H9 (cell line): ENCODE measurements around the gene EID1. TPM values are rescaled to one million over a fixed set of nuclear protein-coding genes. Genes with fewer than 3 reads are reported as not detected.

Experiments
- DNase-seq: peaks from one replicate; pipeline ENCODE4 v3.0.0-alpha.2; 2017
- H2AFZ ChIP-seq: one replicate; pipeline ENCODE4 v1.6.1; 2013; ENCODE audit warnings: mild to moderate bottlenecking, low read length, control low read depth, moderate library complexity
- H2AK5ac ChIP-seq: 2 replicates; pipeline ENCODE4 v1.6.1; 2013; ENCODE audit warnings: low read length, control low read depth, mixed read lengths; ENCODE audit not compliant: insufficient read length
- H2BK120ac ChIP-seq: one replicate; pipeline ENCODE4 v1.6.1; 2013; ENCODE audit warnings: low read depth, mild to moderate bottlenecking, low read length, control low read depth, inconsistent platforms; ENCODE audit not compliant: poor library complexity, severe bottlenecking
- H2BK12ac ChIP-seq: 2 replicates; pipeline ENCODE4 v1.6.1; 2013; ENCODE audit warnings: low read length, control low read depth, mixed read lengths, low read depth; ENCODE audit not compliant: insufficient read length
- H2BK15ac ChIP-seq: 2 replicates; pipeline ENCODE4 v1.6.1; 2013; ENCODE audit warnings: low read depth, low read length, control low read depth
- H2BK20ac ChIP-seq: one replicate; pipeline ENCODE4 v1.6.1; 2013; ENCODE audit warnings: low read depth, mild to moderate bottlenecking, low read length, control low read depth, inconsistent platforms; ENCODE audit not compliant: poor library complexity, severe bottlenecking
- H2BK5ac ChIP-seq: 2 replicates; pipeline ENCODE4 v1.6.1; 2013; ENCODE audit warnings: low read length, control low read depth, mixed read lengths; ENCODE audit not compliant: insufficient read length
- H3K14ac ChIP-seq: 2 replicates; pipeline ENCODE4 v1.6.1; 2013; ENCODE audit warnings: low read length, control low read depth; ENCODE audit not compliant: insufficient read depth
- H3K18ac ChIP-seq: 2 replicates; pipeline ENCODE4 v1.6.1; 2013; ENCODE audit warnings: low read depth, mild to moderate bottlenecking, mixed read lengths, low read length, control low read depth; ENCODE audit not compliant: insufficient read length
- H3K23ac ChIP-seq: 2 replicates; pipeline ENCODE4 v1.6.1; 2013; ENCODE audit warnings: low read length, control low read depth, mixed read lengths, low read depth; ENCODE audit not compliant: insufficient read length
- H3K23me2 ChIP-seq: 2 replicates; pipeline ENCODE4 v1.6.1; 2013; ENCODE audit warnings: low read depth, mild to moderate bottlenecking, mixed read lengths, low read length, control low read depth; ENCODE audit not compliant: insufficient read length, poor library complexity, severe bottlenecking
- H3K27ac ChIP-seq: 2 replicates; pipeline ENCODE4 v1.5.1; 2013; ENCODE audit warnings: low read length, control low read depth, mixed read lengths, low read depth; ENCODE audit not compliant: insufficient read length
- H3K27me3 ChIP-seq: 2 replicates; pipeline ENCODE4 v1.6.1; 2013; ENCODE audit warnings: low read length, control low read depth, inconsistent platforms; ENCODE audit not compliant: insufficient read depth
- H3K4ac ChIP-seq: 2 replicates; pipeline ENCODE4 v1.6.1; 2013; ENCODE audit warnings: low read depth, mild to moderate bottlenecking, control low read depth, inconsistent platforms, low read length, moderate library complexity
- H3K4me1 ChIP-seq: 2 replicates; pipeline ENCODE4 v1.6.1; 2013; ENCODE audit warnings: low read length, control low read depth, inconsistent platforms; ENCODE audit not compliant: insufficient read depth
- H3K4me2 ChIP-seq: 2 replicates; pipeline ENCODE4 v1.6.1; 2013; ENCODE audit warnings: low read length, control low read depth, mixed read lengths; ENCODE audit not compliant: insufficient read length, insufficient read depth
- H3K56ac ChIP-seq: 2 replicates; pipeline ENCODE4 v1.6.1; 2013; ENCODE audit warnings: low read depth, mild to moderate bottlenecking, mixed read lengths, low read length, control low read depth; ENCODE audit not compliant: insufficient read length
- H3K79me1 ChIP-seq: 2 replicates; pipeline ENCODE4 v1.6.1; 2013; ENCODE audit warnings: low read depth, mild to moderate bottlenecking, moderate library complexity, low read length, control low read depth, inconsistent platforms; ENCODE audit not compliant: insufficient read depth, poor library complexity, severe bottlenecking
- H3K79me2 ChIP-seq: 2 replicates; pipeline ENCODE4 v1.6.1; 2013; ENCODE audit warnings: low read length, control low read depth, inconsistent platforms; ENCODE audit not compliant: insufficient read depth
- H3K9ac ChIP-seq: 2 replicates; pipeline ENCODE4 v1.6.1; 2013; ENCODE audit warnings: low read length, control low read depth, mixed read lengths; ENCODE audit not compliant: insufficient read length; ENCODE audit errors: extremely low read depth
- H3K9me3 ChIP-seq: one replicate; pipeline ENCODE4 v1.6.1; 2013; ENCODE audit warnings: low read depth, low read length, inconsistent platforms; ENCODE audit not compliant: control insufficient read depth
- H3T11ph ChIP-seq: one replicate; pipeline ENCODE4 v1.6.1; 2013; ENCODE audit warnings: mild to moderate bottlenecking, low read length, control low read depth, inconsistent platforms
- H4K20me1 ChIP-seq: one replicate; pipeline ENCODE4 v1.6.1; 2013; ENCODE audit not compliant: control insufficient read depth, insufficient read length, insufficient read depth
- H4K5ac ChIP-seq: 2 replicates; pipeline ENCODE4 v1.6.1; 2013; ENCODE audit warnings: low read depth, mild to moderate bottlenecking, mixed read lengths, low read length, control low read depth; ENCODE audit not compliant: insufficient read length
- H4K8ac ChIP-seq: replicated peaks from 2 replicates; pipeline ENCODE4 v1.6.1; 2013; ENCODE audit warnings: low read length, control low read depth, mixed read lengths, low read depth; ENCODE audit not compliant: insufficient read length
- H4K91ac ChIP-seq: 2 replicates; pipeline ENCODE4 v1.6.1; 2013; ENCODE audit warnings: low read depth, mild to moderate bottlenecking, moderate library complexity, mixed read lengths, low read length, control low read depth; ENCODE audit not compliant: insufficient read length
- H3K27ac Mint-ChIP-seq, 3 experiments: 2 replicates in 2 of 3; 3 replicates in 1 of 3; pipeline ENCODE4 v1.8.0; 2020 to 2021; ENCODE audit warnings: mixed read lengths in 3 of 3, mild to moderate bottlenecking in 1 of 3, moderate library complexity in 1 of 3
- H3K27me3 Mint-ChIP-seq: 2 replicates; pipeline ENCODE4 v1.8.0; 2021; ENCODE audit warnings: low read depth, mild to moderate bottlenecking, moderate library complexity, mixed read lengths
- H3K36me3 Mint-ChIP-seq, 3 experiments: 2 replicates in 2 of 3; 3 replicates in 1 of 3; pipeline ENCODE4 v1.8.0; 2020 to 2021; ENCODE audit warnings: low read depth in 3 of 3, mixed read lengths in 3 of 3; ENCODE audit not compliant: insufficient read depth in 1 of 3
- H3K4me1 Mint-ChIP-seq, 2 experiments: 2 replicates each; pipeline ENCODE4 v1.8.0; 2020; ENCODE audit warnings: mixed read lengths in 2 of 2
- H3K4me3 Mint-ChIP-seq, 2 experiments: 2 replicates in 1 of 2; 3 replicates in 1 of 2; pipeline ENCODE4 v1.8.0; 2020 to 2021; ENCODE audit warnings: mild to moderate bottlenecking in 2 of 2, mixed read lengths in 2 of 2, moderate library complexity in 1 of 2
- H3K9me3 Mint-ChIP-seq, 2 experiments: 2 replicates in 1 of 2; 3 replicates in 1 of 2; pipeline ENCODE4 v1.8.0; 2020; ENCODE audit warnings: mild to moderate bottlenecking in 2 of 2, mixed read lengths in 2 of 2, moderate library complexity in 1 of 2
- WGBS: extraction: QIAGEN DNeasy Blood & Tissue Kit; methylation state at CpG from one replicate; pipeline ENCODE4 v1.1.7; 2013; ENCODE audit warnings: missing lambda C conversion rate, low lambda C conversion rate, mixed read lengths; ENCODE audit not compliant: insufficient read length; ENCODE audit errors: extremely low coverage; 5-methylcytosine and 5-hydroxymethylcytosine counted together
- total RNA-seq: library from RNA; stranded (reverse); gene quantifications from 2 replicates; pipeline ENCODE4 v1.2.1, GENCODE V29; 2021
- TF ChIP-seq, protein P1 (sequence below): fragments of 200-600 bp; sonication (generic); conservative IDR thresholded peaks from 3 replicates; pipeline ENCODE4 v1.8.0; 2021; ENCODE audit warnings: antibody characterized with exemption, mild to moderate bottlenecking

EID1 gene
- total RNA-seq, 1 experiment from 2014 or later, result 113 TPM

- no CpG with 5 or more reads among the region's 2 CpGs for WGBS
Measured at GRCh38 chr15:48859426-48859825, 18.5 kb upstream of the EID1 start.

More at GRCh38 chr15:48859426-48859825, 18.5 kb upstream of the EID1 start:
- Histone ChIP-seq H3K4ac (no peak overlapping the region), H2BK15ac (no peak overlapping the region), H2BK20ac (no peak overlapping the region), H4K20me1 (no peaks in the 10 kb centered on the region), H3K23me2 (no peaks in the 10 kb centered on the region), H2BK120ac (no peak overlapping the region), H3K9me3 (no peaks in the 10 kb centered on the region), H4K8ac (no peak overlapping the region), H3K23ac (no peak overlapping the region), H3K27me3 (no peaks in the 10 kb centered on the region), H3K18ac (no peak overlapping the region), H3K79me2 (no peaks in the 10 kb centered on the region), H2AK5ac (no peak overlapping the region), H4K5ac (no peak overlapping the region), H3T11ph (no peak overlapping the region), H3K56ac (no peak overlapping the region), H2BK5ac (no peak overlapping the region), H4K91ac (no peak overlapping the region), H3K27ac (no peak overlapping the region), H3K14ac (no peak overlapping the region), H3K4me1 (peaks cover 5% of the 10 kb centered on the region; the same call in 1 of the 2 replicates), H2BK12ac (no peak overlapping the region), H2AFZ (no peak overlapping the region), H3K79me1 (no peaks in the 10 kb centered on the region), H3K9ac (no peak overlapping the region), H3K4me2 (no peak overlapping the region)
- no peaks in the 10 kb centered on the region for H3K36me3 Mint-ChIP-seq
- H3K27me3 Mint-ChIP-seq, result peaks cover 2% of the 10 kb centered on the region; the same call in 1 of the 2 replicates
- H3K4me3 Mint-ChIP-seq, result no peak overlapping the region
- peaks cover 25 to 36% of the 10 kb centered on the region in 2 experiments for H3K4me1 Mint-ChIP-seq
- H3K27ac Mint-ChIP-seq, result no peak overlapping the region
- no peak for DNase-seq
- no peaks in the 10 kb centered on the region; a peak in 1 of 5 replicates for H3K9me3 Mint-ChIP-seq
- TF ChIP-seq, protein P1, sequence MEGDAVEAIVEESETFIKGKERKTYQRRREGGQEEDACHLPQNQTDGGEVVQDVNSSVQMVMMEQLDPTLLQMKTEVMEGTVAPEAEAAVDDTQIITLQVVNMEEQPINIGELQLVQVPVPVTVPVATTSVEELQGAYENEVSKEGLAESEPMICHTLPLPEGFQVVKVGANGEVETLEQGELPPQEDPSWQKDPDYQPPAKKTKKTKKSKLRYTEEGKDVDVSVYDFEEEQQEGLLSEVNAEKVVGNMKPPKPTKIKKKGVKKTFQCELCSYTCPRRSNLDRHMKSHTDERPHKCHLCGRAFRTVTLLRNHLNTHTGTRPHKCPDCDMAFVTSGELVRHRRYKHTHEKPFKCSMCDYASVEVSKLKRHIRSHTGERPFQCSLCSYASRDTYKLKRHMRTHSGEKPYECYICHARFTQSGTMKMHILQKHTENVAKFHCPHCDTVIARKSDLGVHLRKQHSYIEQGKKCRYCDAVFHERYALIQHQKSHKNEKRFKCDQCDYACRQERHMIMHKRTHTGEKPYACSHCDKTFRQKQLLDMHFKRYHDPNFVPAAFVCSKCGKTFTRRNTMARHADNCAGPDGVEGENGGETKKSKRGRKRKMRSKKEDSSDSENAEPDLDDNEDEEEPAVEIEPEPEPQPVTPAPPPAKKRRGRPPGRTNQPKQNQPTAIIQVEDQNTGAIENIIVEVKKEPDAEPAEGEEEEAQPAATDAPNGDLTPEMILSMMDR, result no peak
